Keratinocyte (primary cell): ENCODE data around the gene SMG6. TPM values are rescaled to one million over a fixed set of nuclear protein-coding genes. Genes with fewer than 3 reads are reported as not detected.

Source experiments
- DNase-seq: peaks from one replicate; pipeline ENCODE4 v3.0.0-alpha.2; 2011; ENCODE audit warnings: low read depth, missing footprints, low spot score
- FAIRE-seq: peaks from 2 replicates; lab custom pipeline; 2011; peaks lifted over from hg19 to GRCh38; lab: Jason Lieb, UNC
- H2AFZ ChIP-seq: 2 replicates; pipeline ENCODE4 v1.6.0; 2012; ENCODE audit warnings: low read length, control low read depth, inconsistent platforms; ENCODE audit not compliant: control insufficient read depth
- H3K27ac ChIP-seq: 2 replicates; pipeline ENCODE4 v1.5.1; 2011; ENCODE audit warnings: low read length; ENCODE audit not compliant: control insufficient read depth, insufficient read depth
- H3K27me3 ChIP-seq: 3 replicates; pipeline ENCODE4 v1.6.0; 2011; ENCODE audit warnings: low read length; ENCODE audit not compliant: control insufficient read depth, insufficient read depth; ENCODE audit errors: extremely low read depth
- H3K36me3 ChIP-seq, 2 experiments: 2 replicates in 1 of 2; 3 replicates in 1 of 2; pipeline ENCODE4 v1.5.1; 2011; ENCODE audit warnings: low read length in 2 of 2, mild to moderate bottlenecking in 1 of 2; ENCODE audit not compliant: control insufficient read depth in 2 of 2, insufficient read depth in 2 of 2; ENCODE audit errors: extremely low read depth in 1 of 2
- H3K4me1 ChIP-seq: 3 replicates; pipeline ENCODE4 v1.5.1; 2011; ENCODE audit warnings: low read length; ENCODE audit not compliant: control insufficient read depth, insufficient read depth; ENCODE audit errors: extremely low read depth
- H3K4me2 ChIP-seq: 3 replicates; pipeline ENCODE4 v1.6.0; 2011; ENCODE audit warnings: low read depth, low read length; ENCODE audit not compliant: control insufficient read depth, insufficient read depth; ENCODE audit errors: extremely low read depth
- H3K4me3 ChIP-seq, 3 experiments: fragments of 200-600 bp in 1 of 3; sonication (generic) in 1 of 3; 2 replicates in 2 of 3; 3 replicates in 1 of 3; pipeline ENCODE4 v1.5.1; 2011 to 2016; ENCODE audit warnings: low read length in 3 of 3, mild to moderate bottlenecking in 3 of 3, control low read depth in 2 of 3, inconsistent platforms in 1 of 3, low read depth in 1 of 3, mixed read lengths in 1 of 3, mixed run types in 1 of 3, moderate library complexity in 1 of 3; ENCODE audit not compliant: control insufficient read depth in 2 of 3, insufficient read depth in 2 of 3; ENCODE audit errors: extremely low read depth in 1 of 3
- H3K79me2 ChIP-seq: 2 replicates; pipeline ENCODE4 v1.6.0; 2012; ENCODE audit warnings: low read length; ENCODE audit not compliant: control insufficient read depth, insufficient read depth
- H3K9ac ChIP-seq: 3 replicates; pipeline ENCODE4 v1.6.0; 2011; ENCODE audit warnings: low read length; ENCODE audit not compliant: control insufficient read depth, insufficient read depth; ENCODE audit errors: extremely low read depth
- H3K9me1 ChIP-seq: 3 replicates; pipeline ENCODE4 v1.6.0; 2011; ENCODE audit warnings: low read length; ENCODE audit not compliant: control insufficient read depth, insufficient read depth; ENCODE audit errors: extremely low read depth
- H3K9me3 ChIP-seq: 2 replicates; pipeline ENCODE4 v1.5.1; 2012; ENCODE audit warnings: low read depth, low read length; ENCODE audit not compliant: control insufficient read depth
- H4K20me1 ChIP-seq: 3 replicates; pipeline ENCODE4 v1.6.0; 2011; ENCODE audit warnings: low read length; ENCODE audit not compliant: control insufficient read depth, insufficient read depth; ENCODE audit errors: extremely low read depth
- CTCF ChIP-seq, 3 experiments: IDR thresholded peaks in 1 of 3; conservative IDR thresholded peaks in 1 of 3; optimal IDR thresholded peaks in 1 of 3; 2 replicates in 2 of 3; 3 replicates in 1 of 3; pipeline versions ENCODE3 to v1.5.1; 2011; ENCODE audit warnings: low read length in 3 of 3, mild to moderate bottlenecking in 3 of 3, moderate library complexity in 2 of 3, control low read depth in 1 of 3, inconsistent platforms in 1 of 3; ENCODE audit not compliant: insufficient read depth in 2 of 3; ENCODE audit errors: extremely low read depth in 1 of 3
- EZH2 ChIP-seq: IDR thresholded peaks from one replicate; pipeline ENCODE4 v1.6.1; 2012; ENCODE audit warnings: inconsistent platforms, mild to moderate bottlenecking, low read length, moderate library complexity
- dilution Hi-C: fragments of 300-500 bp; cut with MboI; formaldehyde crosslinking; loops from one replicate; pipeline ENCODE4 v1.7.0; 2020; ENCODE audit warnings: low sequenced_read_pairs; ENCODE audit not compliant: extremely low pct_ligation_motif_present
- polyA plus RNA-seq, 5 experiments: library from polyadenylated mRNA; depleted of rRNA in 3 of 5; stranded (reverse) in 3 of 5; stranded (forward) in 1 of 5; unstranded in 1 of 5; fragments of >200 nt; gene quantifications; 1 replicate in 1 of 5; 2 replicates in 3 of 5; 3 replicates in 1 of 5; pipeline versions ENCODE4 v1.2.1 to v1.2.3, GENCODE V29; 2011 to 2012; ENCODE audit warnings: missing spikeins in 2 of 5, low read depth in 1 of 5, low replicate concordance in 1 of 5

Gene SMG6
- polyA plus RNA-seq, 1 donor (not counting 4 experiments of a cell fraction or from before 2014, with no cell fraction given) = 3.6 TPM

DNA sequence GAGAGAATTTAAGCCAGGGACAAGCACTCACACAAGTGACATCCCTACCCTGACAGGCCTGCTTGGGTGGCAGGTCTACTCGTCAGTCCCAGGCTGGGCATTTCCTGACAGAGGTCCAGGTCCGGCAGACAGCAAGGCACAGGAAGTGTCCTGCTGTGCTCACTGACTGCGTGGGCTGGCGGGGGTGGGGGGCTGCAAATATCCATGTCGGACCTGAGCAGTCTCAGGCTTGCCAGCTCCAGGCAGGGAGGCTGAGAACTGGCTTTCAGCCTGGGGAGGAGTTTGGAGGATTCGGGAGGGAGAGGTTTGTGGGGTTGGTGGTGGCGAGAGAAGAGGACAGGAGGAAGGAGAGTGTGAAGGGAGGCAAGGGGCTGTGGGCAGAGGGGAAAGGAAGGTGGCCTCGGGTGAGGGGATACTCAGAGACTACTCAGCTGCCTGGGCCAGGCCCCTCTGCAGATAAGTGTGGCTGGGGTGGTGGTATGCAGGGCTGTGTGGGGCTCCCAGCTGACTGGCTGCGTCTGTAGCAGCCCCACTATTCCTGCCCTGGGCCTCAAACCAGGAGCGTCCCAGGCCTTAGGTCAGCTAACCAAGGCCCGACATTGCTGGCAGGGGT, 240.9 kb downstream of the SMG6 start:
- peaks cover 3% of the 10 kb centered on the region for H3K79me2 ChIP-seq
- no peak for DNase-seq
- H3K4me3 ChIP-seq = no peak overlapping the region
- H3K27ac ChIP-seq = no peak overlapping the region
- dilution Hi-C loops = no loop called here
- no peaks in the 10 kb centered on the region for H3K4me1 ChIP-seq
- H3K36me3 ChIP-seq = peaks cover 20 to 28% of the 10 kb centered on the region in 2 experiments
- no peak overlapping the region for H3K9ac ChIP-seq
- no peak for TF ChIP-seq EZH2
- no peak for TF ChIP-seq CTCF (optimal IDR thresholded peaks at IDR 0.05 in 1 of 3, IDR thresholded peaks at IDR 0.05 in 1 of 3, conservative IDR thresholded peaks at IDR 0.05 in 1 of 3; ENCODE audit: extremely low read depth in 1 of 3, insufficient read depth in 2 of 3, low read length in 3 of 3)
- H2AFZ ChIP-seq = no peak overlapping the region
- no peaks in the 10 kb centered on the region for H3K9me1 ChIP-seq
- H3K4me2 ChIP-seq = no peak overlapping the region
- no peak for FAIRE-seq
- no peaks in the 10 kb centered on the region for H3K9me3 ChIP-seq
- no peaks in the 10 kb centered on the region for H3K27me3 ChIP-seq
- peaks cover 4% of the 10 kb centered on the region for H4K20me1 ChIP-seq

DNA sequence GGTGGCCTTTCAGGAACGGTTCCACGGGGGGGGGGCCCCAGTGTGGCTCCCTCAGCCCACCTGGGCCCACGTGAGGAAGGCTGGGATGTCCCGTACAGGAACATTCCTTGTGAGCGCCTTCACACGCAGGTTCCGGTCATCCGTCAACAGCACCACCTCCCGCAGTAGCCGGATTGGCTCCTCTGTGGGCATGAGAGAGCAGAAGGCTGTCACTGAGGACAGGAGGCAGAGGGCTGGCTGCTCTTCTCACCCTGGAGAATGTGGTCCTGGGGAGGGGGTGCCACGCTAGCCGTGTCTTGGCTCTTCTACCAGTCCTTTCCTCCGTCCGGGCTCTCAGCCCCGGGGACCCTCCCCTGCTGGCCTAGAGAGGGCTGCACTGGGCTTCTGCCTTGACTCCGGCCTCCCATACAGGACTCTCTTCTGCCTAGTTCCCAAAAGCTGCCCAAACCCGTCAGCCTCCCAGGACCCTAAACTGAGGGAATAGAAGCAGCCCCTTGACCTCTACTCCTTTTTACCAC, 242.1 kb downstream of the SMG6 start:
- no peak overlapping the region for H3K4me2 ChIP-seq
- dilution Hi-C loops = no loop called here

More for the DNA sequence above, 242.1 kb downstream of the SMG6 start:
- Histone ChIP-seq H3K9ac (no peak overlapping the region), H3K9me3 (no peaks in the 10 kb centered on the region), H3K79me2 (peaks cover 5% of the 10 kb centered on the region), H3K9me1 (no peaks in the 10 kb centered on the region), H4K20me1 (peaks cover 4% of the 10 kb centered on the region), H3K36me3 (peaks cover 17 to 22% of the 10 kb centered on the region in 2 experiments), H3K27me3 (peaks cover 2% of the 10 kb centered on the region), H3K4me3 (no peak overlapping the region), H3K4me1 (no peaks in the 10 kb centered on the region), H2AFZ (no peak overlapping the region), H3K27ac (no peak overlapping the region)
- TF ChIP-seq EZH2 (no peak), CTCF (optimal IDR thresholded peaks at IDR 0.05 in 1 of 3, IDR thresholded peaks at IDR 0.05 in 1 of 3, conservative IDR thresholded peaks at IDR 0.05 in 1 of 3; ENCODE audit: extremely low read depth in 1 of 3, insufficient read depth in 2 of 3, low read length in 3 of 3) (no peak)
- DNase-seq (no peak), FAIRE-seq (no peak)
